Common myeloid progenitor, CD34-positive (primary cell): ENCODE measurements around the gene CHD6.

Experiments used
- CTCF ChIA-PET: fragments of 350-600 bp; sonication (Branson Sonifier 250); formaldehyde crosslinking; loops from one replicate; lab custom pipeline; 2021; ENCODE audit warnings: antibody characterized with exemption; lab: Charles Lee
- POLR2A ChIA-PET: fragments of 350-600 bp; sonication (Branson Sonifier 250); formaldehyde crosslinking; loops from one replicate; lab custom pipeline; 2021; ENCODE audit warnings: antibody characterized with exemption; lab: Charles Lee
- DNase-seq, 3 donors: peaks; one replicate each; pipeline versions ENCODE4 v3.0.0 to v3.0.0-alpha.2; 2013
- H3K27ac ChIP-seq, 2 experiments: 1 replicate in 1 of 2; 2 replicates in 1 of 2; pipeline ENCODE4 v1.7.0; 2013; ENCODE audit warnings: inconsistent platforms in 2 of 2, low read length in 2 of 2, mild to moderate bottlenecking in 2 of 2, low read depth in 1 of 2, moderate library complexity in 1 of 2; ENCODE audit not compliant: severe bottlenecking in 2 of 2, insufficient read depth in 1 of 2, poor library complexity in 1 of 2
- H3K27me3 ChIP-seq, 5 experiments: replicated peaks in 2 of 5; 1 replicate in 3 of 5; 2 replicates in 2 of 5; pipeline versions ENCODE4 v1.6.1 to v1.7.0; 2013; ENCODE audit warnings: low read length in 4 of 5, mild to moderate bottlenecking in 2 of 5, moderate library complexity in 2 of 5, inconsistent platforms in 1 of 5; ENCODE audit not compliant: insufficient read depth in 5 of 5, control insufficient read depth in 4 of 5
- H3K36me3 ChIP-seq, 4 experiments: 1 replicate in 2 of 4; 2 replicates in 2 of 4; pipeline versions ENCODE4 v1.6.1 to v1.7.0; 2013; ENCODE audit warnings: low read length in 3 of 4, control low read depth in 1 of 4, mild to moderate bottlenecking in 1 of 4; ENCODE audit not compliant: control insufficient read depth in 4 of 4, insufficient read depth in 4 of 4
- H3K4me1 ChIP-seq, 4 experiments: 1 replicate in 3 of 4; 2 replicates in 1 of 4; pipeline versions ENCODE4 v1.6.1 to v1.7.1; 2013; ENCODE audit warnings: low read length in 3 of 4, mild to moderate bottlenecking in 3 of 4, control low read depth in 1 of 4, inconsistent platforms in 1 of 4, moderate library complexity in 1 of 4; ENCODE audit not compliant: control insufficient read depth in 4 of 4, insufficient read depth in 4 of 4; ENCODE audit errors: control extremely low read depth in 1 of 4
- H3K4me3 ChIP-seq, 7 experiments: 1 replicate in 4 of 7; 2 replicates in 3 of 7; pipeline versions ENCODE4 v1.5.1 to v1.7.0; 2013; ENCODE audit warnings: mild to moderate bottlenecking in 7 of 7, low read length in 6 of 7, moderate library complexity in 6 of 7, inconsistent platforms in 2 of 7, low read depth in 2 of 7, control low read depth in 1 of 7; ENCODE audit not compliant: insufficient read depth in 4 of 7, control insufficient read depth in 1 of 7; ENCODE audit errors: extremely low read depth in 1 of 7
- H3K9me3 ChIP-seq, 5 experiments: 1 replicate in 4 of 5; 2 replicates in 1 of 5; pipeline versions ENCODE4 v1.6.1 to v1.7.1; 2013; ENCODE audit warnings: low read length in 4 of 5, mild to moderate bottlenecking in 2 of 5, inconsistent platforms in 1 of 5, low read depth in 1 of 5, moderate library complexity in 1 of 5; ENCODE audit not compliant: control insufficient read depth in 4 of 5, insufficient read depth in 2 of 5; ENCODE audit errors: control extremely low read depth in 1 of 5
- WGBS: methylation state at CpG from one replicate; pipeline ENCODE4 v1.1.5; 2013; ENCODE audit not compliant: insufficient coverage; 5-methylcytosine and 5-hydroxymethylcytosine counted together

Gene CHD6

DNA sequence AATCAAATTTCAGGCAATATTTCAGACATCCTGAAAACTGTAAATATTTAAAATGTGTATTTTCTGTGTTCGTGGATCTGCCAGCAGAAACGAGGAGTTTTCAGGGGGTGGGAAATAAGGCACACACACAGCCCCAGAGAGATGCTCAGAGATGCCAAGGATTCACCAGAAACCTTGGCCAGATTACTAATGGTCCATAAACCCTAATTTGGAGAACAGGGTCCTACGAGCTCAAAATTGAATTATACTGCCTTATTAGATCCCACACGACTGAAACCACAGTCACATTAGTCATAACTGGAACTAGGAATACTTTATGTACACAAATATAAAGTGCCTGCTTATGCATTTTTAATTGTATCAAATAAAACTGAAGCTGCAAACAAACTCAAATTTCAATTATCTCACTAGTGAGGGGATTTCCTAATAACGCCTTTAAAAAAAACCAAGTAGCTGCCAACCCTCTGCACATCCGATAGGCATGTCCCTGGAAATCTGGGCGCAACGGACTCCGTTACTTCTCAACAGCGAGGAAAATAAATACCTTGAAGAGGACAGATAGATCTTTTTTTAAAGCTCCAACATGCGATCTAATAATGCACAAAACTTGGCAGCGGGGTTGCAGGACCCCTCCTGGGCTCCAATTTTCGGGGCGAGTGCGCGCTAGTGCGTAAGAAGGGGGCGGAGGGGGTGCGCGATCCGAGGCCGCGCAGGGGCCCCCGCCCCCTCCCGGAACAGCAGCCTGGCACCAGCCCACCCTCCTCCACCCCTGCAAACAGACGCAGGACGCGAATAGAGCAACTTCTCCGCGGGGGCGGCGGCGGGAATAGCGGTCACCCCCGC lies 897 bp downstream of the CHD6 start:
- 3% methylated on average over 29 of the region's 35 CpGs for WGBS
- POLR2A ChIA-PET, result interaction anchor here (0.6 to 1.1 kb wide), 2 partner anchors 76 to 92 kb away, joined by 3 to 5 read pairs; no protein-coding TSS in a partner anchor
- CTCF ChIA-PET, result interaction anchor here (0.7 kb wide), 1 partner anchor 76 kb away, joined by 3 read pairs; no protein-coding TSS in a partner anchor
- H3K4me3 ChIP-seq, result peak overlapping the region; percentile 43 to 96 (median 82)
- peaks cover 19 to 36% (median 31%) of the 10 kb centered on the region in 4 experiments for H3K4me1 ChIP-seq
- peak; percentile 29 to 79 (median 72) for DNase-seq
- no peaks in the 10 kb centered on the region for H3K36me3 ChIP-seq
- H3K27me3 ChIP-seq, result peaks cover 0 to 1% (median 0%) of the 10 kb centered on the region in 5 experiments
- no peaks in the 10 kb centered on the region for H3K9me3 ChIP-seq
- H3K27ac ChIP-seq, result peak overlapping the region; percentile 41 to 87

- ChIA-PET POLR2A (no interaction called here), CTCF (interaction anchor here (1.3 kb wide), 1 partner anchor 93 kb away, joined by 4 read pairs; no protein-coding TSS in a partner anchor)
- H3K27me3 ChIP-seq, result no peaks in the 10 kb centered on the region
- DNase-seq, result no peak
- H3K27ac ChIP-seq, result no peak overlapping the region
- no peaks in the 10 kb centered on the region for H3K9me3 ChIP-seq
- H3K4me3 ChIP-seq, result peak overlapping the region in 2 of 7 experiments; percentile 37 to 81
- 53% methylated on average over 3 of the region's 4 CpGs for WGBS
- no peaks in the 10 kb centered on the region for H3K36me3 ChIP-seq
- H3K4me1 ChIP-seq, result peaks cover 19 to 36% (median 31%) of the 10 kb centered on the region in 4 experiments
Measured at GRCh38 chr20:41616228-41616627, 1.9 kb downstream of the CHD6 start.

DNA sequence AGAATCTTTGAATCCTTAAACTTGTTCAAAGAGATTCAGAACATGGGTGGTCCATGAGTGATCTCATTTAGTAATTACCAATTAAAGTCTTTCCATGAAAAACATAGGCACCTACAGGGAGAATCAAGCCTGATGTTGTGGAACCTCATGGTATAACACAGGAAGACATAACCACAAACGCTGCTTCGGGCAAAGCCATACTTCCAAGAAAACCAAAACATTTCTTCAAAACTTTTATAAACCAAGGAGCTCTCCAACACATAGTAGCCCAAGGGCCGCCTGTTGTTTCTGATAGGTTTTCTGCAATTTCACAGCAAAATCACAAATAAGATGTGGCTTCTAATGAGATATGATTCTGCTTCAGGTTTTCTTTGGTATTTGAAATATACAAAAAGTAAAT lies 2.5 kb downstream of the CHD6 start:
- Histone ChIP-seq H3K27me3 (no peaks in the 10 kb centered on the region), H3K36me3 (no peaks in the 10 kb centered on the region), H3K4me3 (peak overlapping the region in 4 of 7 experiments; percentile 20 to 81 (median 39)), H3K4me1 (peaks cover 19 to 36% (median 31%) of the 10 kb centered on the region in 4 experiments), H3K27ac (no peak overlapping the region), H3K9me3 (no peaks in the 10 kb centered on the region)
- WGBS, result 0% methylated on average over 2 of the region's 3 CpGs
- peak in 2 of 3 donors; percentile 25 to 38 for DNase-seq
- POLR2A ChIA-PET, result no interaction called here
- CTCF ChIA-PET, result interaction anchor here (1.3 kb wide), 1 partner anchor 92 kb away, joined by 4 read pairs; no protein-coding TSS in a partner anchor

- peak overlapping the region in 3 of 7 experiments; percentile 20 to 81 (median 52) for H3K4me3 ChIP-seq
- CTCF ChIA-PET, result interaction anchor here (0.9 to 1.3 kb wide), 3 partner anchors 9 to 91 kb away, joined by 3 to 4 read pairs (median 4); no protein-coding TSS in a partner anchor
- DNase-seq, result no peak
- no peaks in the 10 kb centered on the region for H3K36me3 ChIP-seq
- 100% methylated on average over 1 of the region's 1 CpG for WGBS
- no peaks in the 10 kb centered on the region for H3K27me3 ChIP-seq
- peaks cover 19 to 36% (median 31%) of the 10 kb centered on the region in 4 experiments for H3K4me1 ChIP-seq
- POLR2A ChIA-PET, result interaction anchor here (1.4 kb wide), 1 partner anchor 45 kb away, joined by 4 read pairs; no protein-coding TSS in a partner anchor
- no peak overlapping the region for H3K27ac ChIP-seq
- no peaks in the 10 kb centered on the region for H3K9me3 ChIP-seq
Measured at GRCh38 chr20:41615110-41615509, 3.1 kb downstream of the CHD6 start.

DNA sequence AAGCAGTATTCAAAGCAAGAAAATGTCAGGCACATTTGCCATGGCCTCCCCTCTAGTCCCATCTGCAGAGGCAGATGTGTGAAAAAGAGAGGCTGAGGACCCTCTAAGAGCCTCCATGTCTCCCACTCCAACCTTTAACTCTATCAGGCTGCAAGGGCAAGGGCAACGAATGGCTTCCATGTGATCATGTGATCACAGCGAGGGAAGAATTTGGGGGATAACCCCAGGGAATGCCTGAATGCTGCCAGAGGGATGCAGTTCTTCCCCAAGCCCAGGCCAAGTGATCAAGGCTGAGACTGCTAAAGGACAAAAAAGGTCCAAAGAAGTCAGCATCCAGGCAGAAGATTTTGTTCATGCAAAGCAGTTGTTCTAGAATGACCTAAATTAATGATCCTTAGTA lies 4.9 kb downstream of the CHD6 start:
- H3K27ac ChIP-seq, result no peak overlapping the region
- CTCF ChIA-PET, result interaction anchor here (0.7 kb wide), 1 partner anchor 11 kb away, joined by 3 read pairs; no protein-coding TSS in a partner anchor
- POLR2A ChIA-PET, result no interaction called here
- no peaks in the 10 kb centered on the region for H3K9me3 ChIP-seq
- 100% methylated on average over 1 of the region's 2 CpGs for WGBS
- peaks cover 19 to 41% (median 36%) of the 10 kb centered on the region in 4 experiments for H3K4me1 ChIP-seq
- H3K27me3 ChIP-seq, result no peaks in the 10 kb centered on the region
- no peak for DNase-seq
- H3K4me3 ChIP-seq, result no peak overlapping the region
- no peaks in the 10 kb centered on the region for H3K36me3 ChIP-seq

GRCh38 chr20:41609474-41609873 lies 8.7 kb downstream of the CHD6 start:
- H3K9me3 ChIP-seq, result peaks cover 0 to 3% (median 0%) of the 10 kb centered on the region in 5 experiments
- DNase-seq, result peak in 2 of 3 donors; percentile 66 to 80
- peaks cover 0 to 13% (median 11%) of the 10 kb centered on the region in 4 experiments for H3K4me1 ChIP-seq
- no peak overlapping the region for H3K4me3 ChIP-seq
- no peaks in the 10 kb centered on the region for H3K27me3 ChIP-seq
- WGBS, result 8% methylated on average over 1 of the region's 3 CpGs
- POLR2A ChIA-PET, result no interaction called here
- peaks cover 0 to 3% (median 0%) of the 10 kb centered on the region in 4 experiments for H3K36me3 ChIP-seq
- CTCF ChIA-PET, result no interaction called here
- no peak overlapping the region for H3K27ac ChIP-seq
